Measurements from ENCODE around the gene NTNG1. TPM values are rescaled to one million over a fixed set of nuclear protein-coding genes. Genes with fewer than 3 reads are reported as not detected.

Gene NTNG1
- total RNA-seq, 4 donors from 2014 or later, result 0.20 to 3.0 (median 1.0) TPM

DNA sequence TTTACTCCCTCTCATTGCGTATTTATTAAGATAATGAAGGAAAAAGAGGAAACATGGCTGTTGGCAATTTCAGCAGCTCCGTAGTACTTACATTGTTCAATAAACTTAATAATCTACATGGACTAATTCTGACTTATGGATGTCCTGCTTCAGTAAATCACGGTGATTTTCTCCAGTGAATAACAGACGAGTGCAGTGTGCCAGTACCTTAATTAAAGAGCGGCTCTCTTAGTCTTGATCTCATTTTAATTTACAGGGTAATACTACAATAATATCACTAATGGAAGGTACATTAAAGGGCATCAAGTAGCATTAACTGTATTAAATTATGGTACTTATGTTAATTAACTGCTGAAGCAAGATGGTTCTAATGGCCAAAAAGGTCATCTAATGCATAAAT is 187.2 kb downstream of the NTNG1 start:
- H3K36me3 ChIP-seq, result no peaks in the 10 kb centered on the region
- TF ChIP-seq EP300 (IDR thresholded peaks at IDR 0.05), result no peak
- TF ChIP-seq POLR2A (IDR thresholded peaks at IDR 0.05), result no peak
- TF ChIP-seq, protein P1, sequence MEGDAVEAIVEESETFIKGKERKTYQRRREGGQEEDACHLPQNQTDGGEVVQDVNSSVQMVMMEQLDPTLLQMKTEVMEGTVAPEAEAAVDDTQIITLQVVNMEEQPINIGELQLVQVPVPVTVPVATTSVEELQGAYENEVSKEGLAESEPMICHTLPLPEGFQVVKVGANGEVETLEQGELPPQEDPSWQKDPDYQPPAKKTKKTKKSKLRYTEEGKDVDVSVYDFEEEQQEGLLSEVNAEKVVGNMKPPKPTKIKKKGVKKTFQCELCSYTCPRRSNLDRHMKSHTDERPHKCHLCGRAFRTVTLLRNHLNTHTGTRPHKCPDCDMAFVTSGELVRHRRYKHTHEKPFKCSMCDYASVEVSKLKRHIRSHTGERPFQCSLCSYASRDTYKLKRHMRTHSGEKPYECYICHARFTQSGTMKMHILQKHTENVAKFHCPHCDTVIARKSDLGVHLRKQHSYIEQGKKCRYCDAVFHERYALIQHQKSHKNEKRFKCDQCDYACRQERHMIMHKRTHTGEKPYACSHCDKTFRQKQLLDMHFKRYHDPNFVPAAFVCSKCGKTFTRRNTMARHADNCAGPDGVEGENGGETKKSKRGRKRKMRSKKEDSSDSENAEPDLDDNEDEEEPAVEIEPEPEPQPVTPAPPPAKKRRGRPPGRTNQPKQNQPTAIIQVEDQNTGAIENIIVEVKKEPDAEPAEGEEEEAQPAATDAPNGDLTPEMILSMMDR (IDR thresholded peaks at IDR 0.05), result no peak
- no peak for TF ChIP-seq POLR2AphosphoS5 (IDR thresholded peaks at IDR 0.05)
- ATAC-seq, result no peak
- H3K4me1 ChIP-seq, result no peaks in the 10 kb centered on the region
- H3K9me3 ChIP-seq, result no peaks in the 10 kb centered on the region
- H3K4me3 ChIP-seq, result no peak overlapping the region
- H3K27ac ChIP-seq, result no peak overlapping the region
- 92% methylated on average over 5 of the region's 5 CpGs for WGBS, 2 donors (ENCODE audit: low coverage in 1 of 2)
- H3K27me3 ChIP-seq, result no peaks in the 10 kb centered on the region

DNA sequence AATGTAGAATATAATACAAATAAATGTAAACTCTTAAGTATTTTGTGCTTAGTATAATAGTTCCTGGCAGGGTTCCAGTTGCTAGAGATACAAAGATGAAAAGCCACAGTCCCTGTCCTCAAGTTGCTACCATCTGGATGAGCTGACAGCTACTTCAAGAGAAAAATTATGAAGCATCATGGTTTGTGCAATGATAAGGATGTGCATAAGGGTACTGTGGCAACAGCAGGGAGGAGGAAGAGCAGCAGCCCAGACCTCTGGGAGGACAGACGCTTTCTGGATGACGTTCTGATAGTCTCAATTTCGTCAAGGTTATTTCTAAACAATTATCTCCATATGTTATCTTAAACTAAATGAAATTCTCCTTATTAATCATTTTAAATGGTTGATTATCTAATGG is 198.9 kb downstream of the NTNG1 start:
- Histone ChIP-seq H3K36me3 (no peaks in the 10 kb centered on the region), H3K9me3 (no peaks in the 10 kb centered on the region), H3K27me3 (no peaks in the 10 kb centered on the region), H3K27ac (no peak overlapping the region), H3K4me3 (no peak overlapping the region), H3K4me1 (no peaks in the 10 kb centered on the region)
- WGBS, 2 donors (ENCODE audit: low coverage in 1 of 2), result 74 to 90% methylated on average over 3 of the region's 3 CpGs
- TF ChIP-seq, protein P1 (IDR thresholded peaks at IDR 0.05), result no peak
- TF ChIP-seq POLR2AphosphoS5 (IDR thresholded peaks at IDR 0.05) (no peak), EP300 (IDR thresholded peaks at IDR 0.05) (no peak), POLR2A (IDR thresholded peaks at IDR 0.05) (no peak)
- ATAC-seq, result no peak

DNA sequence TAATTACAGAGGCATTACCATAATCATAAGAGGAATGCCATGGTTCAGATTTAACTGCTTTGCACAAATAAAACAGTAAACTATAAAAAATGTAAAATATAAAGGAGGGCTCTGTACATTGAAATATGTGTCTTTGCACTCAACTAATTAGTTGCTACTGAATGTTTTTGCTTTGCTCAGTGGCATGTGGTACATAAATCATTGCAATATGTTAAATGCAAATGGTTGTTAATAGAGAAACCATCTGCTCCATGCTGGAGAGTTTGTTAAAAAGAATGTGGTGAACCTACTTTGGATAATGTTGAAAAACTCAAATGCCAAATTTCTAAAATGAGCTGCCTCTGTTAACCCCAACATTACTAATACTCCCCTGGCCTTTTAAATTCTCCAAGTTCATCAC is 201.5 kb downstream of the NTNG1 start:
- no peaks in the 10 kb centered on the region for H3K36me3 ChIP-seq
- ATAC-seq, result no peak
- no peaks in the 10 kb centered on the region for H3K9me3 ChIP-seq
- no peak overlapping the region for H3K4me3 ChIP-seq
- no peaks in the 10 kb centered on the region for H3K4me1 ChIP-seq
- TF ChIP-seq EP300 (IDR thresholded peaks at IDR 0.05), result no peak
- no peak for TF ChIP-seq POLR2A (IDR thresholded peaks at IDR 0.05)
- TF ChIP-seq, protein P1 (IDR thresholded peaks at IDR 0.05), result no peak
- TF ChIP-seq POLR2AphosphoS5 (IDR thresholded peaks at IDR 0.05), result no peak
- H3K27ac ChIP-seq, result no peak overlapping the region
- no peaks in the 10 kb centered on the region for H3K27me3 ChIP-seq

GRCh38 chr1:107342768-107343167 is 201.9 kb downstream of the NTNG1 start:
- no peak for TF ChIP-seq POLR2A (IDR thresholded peaks at IDR 0.05)
- TF ChIP-seq EP300 (IDR thresholded peaks at IDR 0.05), result no peak
- TF ChIP-seq, protein P1 (IDR thresholded peaks at IDR 0.05), result no peak
- H3K4me1 ChIP-seq, result no peaks in the 10 kb centered on the region
- no peak overlapping the region for H3K27ac ChIP-seq
- no peaks in the 10 kb centered on the region for H3K27me3 ChIP-seq
- no peaks in the 10 kb centered on the region for H3K36me3 ChIP-seq
- H3K9me3 ChIP-seq, result no peaks in the 10 kb centered on the region
- H3K4me3 ChIP-seq, result no peak overlapping the region
- WGBS, 2 donors (ENCODE audit: low coverage in 1 of 2), result 74 to 95% methylated on average over 2 of the region's 2 CpGs
- no peak for ATAC-seq

GRCh38 chr1:107343601-107344000 is 202.8 kb downstream of the NTNG1 start:
- Histone ChIP-seq H3K36me3 (no peaks in the 10 kb centered on the region), H3K27ac (no peak overlapping the region), H3K4me3 (no peak overlapping the region), H3K9me3 (no peaks in the 10 kb centered on the region), H3K4me1 (no peaks in the 10 kb centered on the region), H3K27me3 (no peaks in the 10 kb centered on the region)
- no peak for ATAC-seq
- 87 to 96% methylated on average over 5 of the region's 5 CpGs for WGBS, 2 donors (ENCODE audit: low coverage in 1 of 2)
- TF ChIP-seq, protein P1 (IDR thresholded peaks at IDR 0.05), result no peak
- TF ChIP-seq POLR2AphosphoS5 (IDR thresholded peaks at IDR 0.05), result no peak
- no peak for TF ChIP-seq EP300 (IDR thresholded peaks at IDR 0.05)
- no peak for TF ChIP-seq POLR2A (IDR thresholded peaks at IDR 0.05)
